Measurements from ENCODE around the gene ARSB. TPM values are rescaled to one million over a fixed set of nuclear protein-coding genes. Genes with fewer than 3 reads are reported as not detected.

ARSB gene
- total and polyA plus RNA-seq, 10 of the 15 experiments (the other 5 are each of a cell fraction or from before 2014, with no cell fraction given): 1.2 to 8.2 (median 6.1) TPM

GRCh38 chr5:78760770-78761169 is 224.3 kb downstream of the ARSB start:
- no TSS peak for BruUV-seq (replicated peaks)
- CTCF ChIA-PET: interaction anchor here (0.6 to 2.8 kb wide), 28 partner anchors 9 to 1333 kb away, joined by 3 to 13 read pairs (median 4); no protein-coding TSS in a partner anchor
- intact Hi-C loops (cut with micrococcal nuclease; ENCODE audit: unreplicated experiment): no loop called here
- H3K27me3 ChIP-seq (replicated peaks in 1 of 2; ENCODE audit: control insufficient read depth in 2 of 2, insufficient read depth in 2 of 2, low read length in 1 of 2): no peaks in the 10 kb centered on the region
- no peaks in the 10 kb centered on the region for H4K20me1 ChIP-seq (ENCODE audit: control insufficient read depth, insufficient read depth)
- POLR2A ChIA-PET: interaction anchor here (0.7 to 2.1 kb wide), 3 partner anchors 11 to 33 kb away, joined by 3 to 9 read pairs (median 3); no protein-coding TSS in a partner anchor
- H3K27ac ChIP-seq (ENCODE audit: control insufficient read depth, insufficient read depth): no peak overlapping the region
- in situ Hi-C loops (cut with MboI): no loop called here
- no peaks in the 10 kb centered on the region for H3K79me2 ChIP-seq (ENCODE audit: control insufficient read depth, insufficient read depth, low read length)
- no peaks in the 10 kb centered on the region; a peak in 1 of 4 replicates for H3K36me3 ChIP-seq (ENCODE audit: control insufficient read depth in 2 of 2, insufficient read depth in 2 of 2, low read length in 1 of 2)
- no peak overlapping the region for H3K4me2 ChIP-seq (ENCODE audit: control insufficient read depth, insufficient read depth)
- DNase-seq (ENCODE audit: low read depth, low spot score) (no peak), ATAC-seq (no peak), FAIRE-seq (no peak)
- H3K4me1 ChIP-seq (ENCODE audit: control insufficient read depth, insufficient read depth, low read length): peaks cover 60% of the 10 kb centered on the region
- H3K4me3 ChIP-seq: no peak overlapping the region
- RAD21 ChIA-PET (ENCODE audit: unreplicated experiment): interaction anchor here (0.7 to 7.3 kb wide), 8 partner anchors 10 to 140 kb away, joined by 3 to 132 read pairs (median 4); no protein-coding TSS in a partner anchor
- H2AFZ ChIP-seq (ENCODE audit: control insufficient read depth, low read depth, low read length): no peak overlapping the region
- no peak overlapping the region for H3K9ac ChIP-seq (ENCODE audit: control insufficient read depth, insufficient read depth, low read length)
- no peak for TF ChIP-seq BMI1 (IDR thresholded peaks at IDR 0.05; ENCODE audit: borderline replicate concordance)
- TF ChIP-seq, protein P1, sequence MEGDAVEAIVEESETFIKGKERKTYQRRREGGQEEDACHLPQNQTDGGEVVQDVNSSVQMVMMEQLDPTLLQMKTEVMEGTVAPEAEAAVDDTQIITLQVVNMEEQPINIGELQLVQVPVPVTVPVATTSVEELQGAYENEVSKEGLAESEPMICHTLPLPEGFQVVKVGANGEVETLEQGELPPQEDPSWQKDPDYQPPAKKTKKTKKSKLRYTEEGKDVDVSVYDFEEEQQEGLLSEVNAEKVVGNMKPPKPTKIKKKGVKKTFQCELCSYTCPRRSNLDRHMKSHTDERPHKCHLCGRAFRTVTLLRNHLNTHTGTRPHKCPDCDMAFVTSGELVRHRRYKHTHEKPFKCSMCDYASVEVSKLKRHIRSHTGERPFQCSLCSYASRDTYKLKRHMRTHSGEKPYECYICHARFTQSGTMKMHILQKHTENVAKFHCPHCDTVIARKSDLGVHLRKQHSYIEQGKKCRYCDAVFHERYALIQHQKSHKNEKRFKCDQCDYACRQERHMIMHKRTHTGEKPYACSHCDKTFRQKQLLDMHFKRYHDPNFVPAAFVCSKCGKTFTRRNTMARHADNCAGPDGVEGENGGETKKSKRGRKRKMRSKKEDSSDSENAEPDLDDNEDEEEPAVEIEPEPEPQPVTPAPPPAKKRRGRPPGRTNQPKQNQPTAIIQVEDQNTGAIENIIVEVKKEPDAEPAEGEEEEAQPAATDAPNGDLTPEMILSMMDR (IDR thresholded peaks at IDR 0.05 in 2 of 3, conservative IDR thresholded peaks at IDR 0.05 in 1 of 3; ENCODE audit: control insufficient read depth in 2 of 3, extremely low read depth in 1 of 3, insufficient read depth in 1 of 3, low read depth in 3 of 3, low read length in 3 of 3): peak; percentile 22 to 57 (median 49); a peak in 5 of 6 replicates
- 0 out of 2 replicates have a peak, but pooled peaks have one; percentile 3 for TF ChIP-seq HDGF (IDR thresholded peaks at IDR 0.05)
- TF ChIP-seq IKZF1 (conservative IDR thresholded peaks at IDR 0.05): 0 out of 2 replicates have a peak, but pooled peaks have one; percentile 20
- TF ChIP-seq RAD21 (IDR thresholded peaks at IDR 0.05; ENCODE audit: insufficient read depth, low read depth, low read length): peak; percentile 39; the same call in 1 of the 2 replicates
- SMC1A ChIA-PET (ENCODE audit: uncharacterized antibody, unreplicated experiment): interaction anchor here (0.6 to 7.5 kb wide), 25 partner anchors 9 to 216 kb away, joined by 3 to 100 read pairs (median 4); no protein-coding TSS in a partner anchor
- H3K9me3 ChIP-seq (replicated peaks; ENCODE audit: control insufficient read depth, insufficient read depth, low read length): no peaks in the 10 kb centered on the region

Measured in GM12878 (cell line).